Brain microvascular endothelial cell (primary cell): ENCODE data around the gene EPB41L4B.

Experiments
- DNase-seq: peaks from one replicate; pipeline ENCODE4 v3.0.0-alpha.2; 2020
- H3K27ac ChIP-seq: fragments of 250-450 bp; sonication (Bioruptor Pico); 2 replicates; pipeline ENCODE4 v1.5.1; 2020; ENCODE audit warnings: mild to moderate bottlenecking, moderate library complexity
- H3K27me3 ChIP-seq: fragments of 250-450 bp; sonication (Bioruptor Pico); replicated peaks from 2 replicates; pipeline ENCODE4 v1.5.1; 2020; ENCODE audit warnings: mild to moderate bottlenecking
- H3K36me3 ChIP-seq: fragments of 250-450 bp; sonication (Bioruptor Pico); replicated peaks from 2 replicates; pipeline ENCODE4 v1.5.1; 2020; ENCODE audit warnings: mild to moderate bottlenecking
- H3K4me3 ChIP-seq: 2 replicates; pipeline ENCODE4 v1.5.1; 2011; ENCODE audit warnings: low read depth, mild to moderate bottlenecking, control low read depth, low read length, moderate library complexity
- in situ Hi-C: cut with HindIII; loops from 2 replicates; pipeline ENCODE4 v1.10.0; 2017; ENCODE audit warnings: low sequenced_read_pairs, low pct_ligation_motif_present
- TF ChIP-seq, protein P1 (sequence below): IDR thresholded peaks from 2 replicates; pipeline ENCODE4 v1.5.1; 2011; ENCODE audit warnings: low read depth, mild to moderate bottlenecking, moderate library complexity, low read length, control low read depth, inconsistent platforms; ENCODE audit errors: missing control alignments

Gene EPB41L4B

DNA sequence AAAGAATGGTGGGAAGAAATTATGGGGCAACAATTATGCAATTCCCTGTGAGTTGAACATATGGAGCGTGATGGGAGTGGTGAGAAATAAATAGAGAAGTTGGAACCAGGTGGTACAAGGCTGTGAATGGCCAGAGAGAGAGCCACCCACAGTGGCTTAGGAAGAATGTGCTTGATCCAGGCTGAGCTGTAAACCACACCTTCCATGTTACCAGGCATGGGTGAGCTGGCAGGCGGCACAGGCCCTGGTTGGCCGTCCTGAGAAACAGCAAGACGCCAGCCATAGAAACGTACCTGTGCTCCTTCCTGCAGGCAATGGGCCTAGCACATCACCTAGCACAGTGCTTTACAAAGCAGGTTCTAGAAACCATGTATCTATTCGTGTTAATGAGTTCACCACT, 74.3 kb downstream of the EPB41L4B start:
- no peaks in the 10 kb centered on the region for H3K27me3 ChIP-seq
- in situ Hi-C loops = no loop called here
- H3K4me3 ChIP-seq = no peak overlapping the region

DNA sequence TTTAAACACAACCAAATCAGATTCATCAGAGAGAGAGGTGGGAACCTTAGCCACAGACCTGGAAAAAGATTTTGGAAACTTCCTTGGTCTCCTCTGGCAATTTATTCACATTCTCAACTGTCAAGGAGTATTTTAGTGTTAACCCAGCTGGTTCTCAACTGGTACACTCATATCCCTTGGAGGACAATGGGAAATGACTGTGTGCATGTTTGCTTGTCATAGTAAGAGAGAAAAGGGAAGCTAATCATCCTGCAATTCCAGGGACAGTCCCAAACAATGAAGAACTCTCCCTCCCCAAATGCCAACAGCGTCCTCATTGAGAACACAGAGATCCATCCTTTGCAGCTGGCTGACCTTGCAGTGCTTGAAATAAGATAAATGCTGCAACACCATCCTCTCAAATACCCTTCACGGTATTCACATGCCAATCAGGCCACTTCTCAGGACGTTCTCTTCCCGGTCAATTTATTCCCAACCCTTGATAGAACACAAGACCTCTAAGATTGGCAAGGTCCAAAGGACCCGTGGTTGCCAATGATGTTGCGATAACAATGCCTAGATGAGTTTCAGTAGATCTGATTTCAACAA, 75.5 kb downstream of the EPB41L4B start:
- H3K4me3 ChIP-seq = no peak overlapping the region
- in situ Hi-C loops = no loop called here
- TF ChIP-seq, protein P1, sequence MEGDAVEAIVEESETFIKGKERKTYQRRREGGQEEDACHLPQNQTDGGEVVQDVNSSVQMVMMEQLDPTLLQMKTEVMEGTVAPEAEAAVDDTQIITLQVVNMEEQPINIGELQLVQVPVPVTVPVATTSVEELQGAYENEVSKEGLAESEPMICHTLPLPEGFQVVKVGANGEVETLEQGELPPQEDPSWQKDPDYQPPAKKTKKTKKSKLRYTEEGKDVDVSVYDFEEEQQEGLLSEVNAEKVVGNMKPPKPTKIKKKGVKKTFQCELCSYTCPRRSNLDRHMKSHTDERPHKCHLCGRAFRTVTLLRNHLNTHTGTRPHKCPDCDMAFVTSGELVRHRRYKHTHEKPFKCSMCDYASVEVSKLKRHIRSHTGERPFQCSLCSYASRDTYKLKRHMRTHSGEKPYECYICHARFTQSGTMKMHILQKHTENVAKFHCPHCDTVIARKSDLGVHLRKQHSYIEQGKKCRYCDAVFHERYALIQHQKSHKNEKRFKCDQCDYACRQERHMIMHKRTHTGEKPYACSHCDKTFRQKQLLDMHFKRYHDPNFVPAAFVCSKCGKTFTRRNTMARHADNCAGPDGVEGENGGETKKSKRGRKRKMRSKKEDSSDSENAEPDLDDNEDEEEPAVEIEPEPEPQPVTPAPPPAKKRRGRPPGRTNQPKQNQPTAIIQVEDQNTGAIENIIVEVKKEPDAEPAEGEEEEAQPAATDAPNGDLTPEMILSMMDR = no peak
- no peak for DNase-seq
- H3K27me3 ChIP-seq = no peaks in the 10 kb centered on the region
- no peak overlapping the region for H3K27ac ChIP-seq
- H3K36me3 ChIP-seq = no peaks in the 10 kb centered on the region

More for the DNA sequence above, 74.3 kb downstream of the EPB41L4B start:
- Histone ChIP-seq H3K36me3 (no peaks in the 10 kb centered on the region), H3K27ac (no peak overlapping the region)
- DNase-seq = no peak
- TF ChIP-seq, protein P1 = no peak

DNA sequence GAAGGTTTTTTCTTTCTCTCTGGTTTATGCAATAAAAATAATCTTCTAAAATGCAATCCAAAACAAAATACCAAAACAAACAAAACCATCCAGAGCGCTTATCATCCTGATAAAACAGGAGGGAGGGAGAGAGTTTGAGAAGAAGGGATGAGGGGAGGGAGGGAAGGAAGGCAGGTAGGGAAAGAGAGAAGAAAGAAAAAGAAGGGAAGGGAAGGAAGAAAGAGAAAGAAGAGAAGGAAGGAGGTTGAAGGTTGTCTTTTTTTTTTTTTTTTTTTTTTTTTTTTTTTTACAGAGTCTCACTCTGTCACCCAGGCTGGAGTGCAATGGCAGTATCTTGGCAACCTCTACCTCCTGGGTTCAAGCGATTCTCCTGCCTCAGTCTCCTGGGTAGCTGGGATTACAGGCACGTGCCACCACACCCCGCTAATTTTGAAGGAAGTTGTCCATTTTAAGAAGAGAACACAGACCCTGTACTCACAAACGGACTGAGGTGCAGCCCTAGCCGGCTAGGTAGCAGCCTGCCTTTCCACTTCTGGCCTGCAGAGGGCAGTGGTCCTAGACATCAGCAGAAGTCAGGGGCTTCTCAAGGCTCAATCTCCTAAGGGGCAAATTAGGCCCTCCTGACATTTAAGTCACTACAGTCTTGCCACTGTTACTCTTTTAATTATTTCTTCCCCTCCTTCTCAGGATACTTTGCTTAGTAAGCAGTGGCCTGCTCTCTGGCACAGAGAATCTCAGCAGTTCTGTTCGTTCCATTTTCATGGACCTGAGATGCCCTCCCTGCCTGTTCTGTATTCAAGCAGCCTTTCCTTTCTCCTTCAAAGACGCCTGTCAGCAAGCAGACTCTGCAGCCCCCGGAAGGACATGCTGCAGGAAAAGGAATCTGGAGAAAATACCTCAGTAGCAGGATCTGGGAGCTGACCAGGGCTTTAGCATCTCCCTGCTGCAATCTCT, 76.4 kb downstream of the EPB41L4B start:
- H3K27ac ChIP-seq = no peak overlapping the region
- DNase-seq = peak; percentile 63

DNA sequence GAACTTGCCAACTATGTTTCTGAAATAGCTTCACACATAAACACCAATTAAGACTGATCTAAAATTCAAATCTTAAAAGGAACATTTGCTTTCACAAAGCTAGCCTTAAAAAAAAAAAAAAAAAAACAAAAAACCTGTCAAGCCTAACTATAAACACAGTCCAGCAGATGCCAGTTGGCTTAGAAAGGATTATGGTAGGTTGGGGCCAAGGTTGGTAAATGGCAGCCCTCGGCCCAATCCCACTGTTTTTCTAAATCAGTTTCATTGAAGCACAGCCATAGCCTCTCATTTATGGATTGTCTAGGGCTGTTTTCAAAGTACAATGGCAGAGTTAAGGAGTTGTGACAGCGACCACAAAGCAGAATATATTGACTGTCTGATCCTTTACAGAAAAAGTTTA, 78.1 kb downstream of the EPB41L4B start:
- no peaks in the 10 kb centered on the region for H3K36me3 ChIP-seq
- TF ChIP-seq, protein P1 = no peak
- in situ Hi-C loops = no loop called here
- no peak overlapping the region for H3K4me3 ChIP-seq
- no peak overlapping the region for H3K27ac ChIP-seq
- H3K27me3 ChIP-seq = no peaks in the 10 kb centered on the region
- no peak for DNase-seq

More for the DNA sequence above, 76.4 kb downstream of the EPB41L4B start:
- Histone ChIP-seq H3K27me3 (no peaks in the 10 kb centered on the region), H3K36me3 (no peaks in the 10 kb centered on the region), H3K4me3 (no peak overlapping the region)
- TF ChIP-seq, protein P1 = peak; percentile 97
- in situ Hi-C loops = no loop called here

DNA sequence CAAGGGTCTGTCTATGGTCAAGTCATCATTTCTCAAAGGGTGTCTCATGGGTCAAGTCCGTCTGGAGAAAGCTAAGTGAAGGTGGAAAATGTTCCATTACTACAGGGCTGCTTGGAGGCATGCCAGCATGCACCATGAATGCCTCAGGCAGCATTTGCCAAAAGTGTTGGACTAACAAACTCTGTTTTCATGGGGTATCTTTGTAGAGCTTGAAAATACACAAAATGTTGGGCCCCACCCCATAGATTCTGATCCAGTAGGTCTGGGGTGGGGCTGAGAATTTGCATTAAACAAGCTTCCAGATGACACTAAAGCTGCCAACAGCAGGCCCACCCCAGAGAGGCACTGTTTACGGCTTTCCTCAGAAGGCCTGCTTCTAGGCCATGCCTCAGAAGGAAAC, 78.8 kb downstream of the EPB41L4B start:
- TF ChIP-seq, protein P1 = no peak
- in situ Hi-C loops = no loop called here
- Histone ChIP-seq H3K36me3 (no peaks in the 10 kb centered on the region), H3K27me3 (no peaks in the 10 kb centered on the region), H3K27ac (no peak overlapping the region), H3K4me3 (no peak overlapping the region)
- no peak for DNase-seq
